HEK293 (cell line): Measurements from ENCODE around the gene FKBP5.
A peak's percentile ranks its signal among the peaks of the same experiment; 100 is the strongest.

Source experiments
- BCL11B ChIP-seq: fragments of 450-650 bp; formaldehyde crosslinking; IDR thresholded peaks from 2 replicates; pipeline ENCODE4 v1.5.1; 2016; ENCODE audit warnings: low read depth, missing biosample characterization, missing genetic modification characterization
- CTCF ChIP-seq: fragments of 450-650 bp; formaldehyde crosslinking; IDR thresholded peaks from 2 replicates; pipeline ENCODE4 v1.5.1; 2016; ENCODE audit warnings: missing biosample characterization, missing genetic modification characterization
- FEZF1 ChIP-seq: fragments of 450-650 bp; formaldehyde crosslinking; IDR thresholded peaks from 2 replicates; pipeline ENCODE4 v1.5.1; 2016; ENCODE audit warnings: missing biosample characterization, missing genetic modification characterization
- HOXA7 ChIP-seq: sonication (generic); formaldehyde crosslinking; IDR thresholded peaks from 2 replicates; pipeline ENCODE4 v1.8.1; 2022; ENCODE audit warnings: missing genetic modification reagents, borderline replicate concordance
- KLF17 ChIP-seq: fragments of 450-650 bp; formaldehyde crosslinking; IDR thresholded peaks from 2 replicates; pipeline ENCODE4 v1.5.1; 2016; ENCODE audit warnings: missing biosample characterization, missing genetic modification characterization
- RBAK ChIP-seq: fragments of 450-650 bp; formaldehyde crosslinking; IDR thresholded peaks from 2 replicates; pipeline ENCODE4 v1.5.1; 2016; ENCODE audit warnings: missing biosample characterization, missing genetic modification characterization
- SCRT1 ChIP-seq: fragments of 450-650 bp; formaldehyde crosslinking; IDR thresholded peaks from 2 replicates; pipeline ENCODE4 v1.5.1; 2016; ENCODE audit warnings: missing biosample characterization, missing genetic modification characterization, borderline replicate concordance
- SP2 ChIP-seq: fragments of 450-650 bp; formaldehyde crosslinking; IDR thresholded peaks from 2 replicates; pipeline ENCODE4 v1.5.1; 2016; ENCODE audit warnings: missing biosample characterization, missing genetic modification characterization
- SP7 ChIP-seq: fragments of 450-650 bp; formaldehyde crosslinking; IDR thresholded peaks from 2 replicates; pipeline ENCODE4 v1.5.1; 2016; ENCODE audit warnings: missing biosample characterization, missing genetic modification characterization
- YY2 ChIP-seq: fragments of 450-650 bp; formaldehyde crosslinking; IDR thresholded peaks from 2 replicates; pipeline ENCODE4 v1.5.1; 2016; ENCODE audit warnings: missing biosample characterization, missing genetic modification characterization
- ZBTB48 ChIP-seq: fragments of 450-650 bp; formaldehyde crosslinking; IDR thresholded peaks from 2 replicates; pipeline ENCODE4 v1.5.1; 2016; ENCODE audit warnings: missing biosample characterization, missing genetic modification characterization
- ZEB2 ChIP-seq: fragments of 450-650 bp; formaldehyde crosslinking; IDR thresholded peaks from 2 replicates; pipeline ENCODE4 v1.5.1; 2016; ENCODE audit warnings: missing biosample characterization, missing genetic modification characterization
- ZFP41 ChIP-seq: fragments of 450-650 bp; formaldehyde crosslinking; IDR thresholded peaks from 2 replicates; pipeline ENCODE4 v1.5.1; 2016; ENCODE audit warnings: missing biosample characterization, missing genetic modification characterization, borderline replicate concordance
- ZIC2 ChIP-seq: fragments of 450-650 bp; formaldehyde crosslinking; IDR thresholded peaks from 2 replicates; pipeline ENCODE4 v1.5.1; 2016; ENCODE audit warnings: missing biosample characterization, missing genetic modification characterization
- ZNF10 ChIP-seq: fragments of 450-650 bp; formaldehyde crosslinking; IDR thresholded peaks from 2 replicates; pipeline ENCODE4 v1.5.1; 2017; ENCODE audit warnings: missing biosample characterization, missing genetic modification characterization
- ZNF121 ChIP-seq: fragments of 450-650 bp; formaldehyde crosslinking; IDR thresholded peaks from 2 replicates; pipeline ENCODE4 v1.5.1; 2016; ENCODE audit warnings: missing biosample characterization, missing genetic modification characterization
- ZNF146 ChIP-seq: fragments of 450-650 bp; formaldehyde crosslinking; IDR thresholded peaks from 2 replicates; pipeline ENCODE4 v1.5.1; 2016; ENCODE audit warnings: missing biosample characterization, missing genetic modification characterization
- ZNF169 ChIP-seq: fragments of 450-650 bp; formaldehyde crosslinking; IDR thresholded peaks from 2 replicates; pipeline ENCODE4 v1.5.1; 2016; ENCODE audit warnings: missing biosample characterization, missing genetic modification characterization
- ZNF18 ChIP-seq: fragments of 450-650 bp; formaldehyde crosslinking; IDR thresholded peaks from 2 replicates; pipeline ENCODE4 v1.5.1; 2016; ENCODE audit warnings: missing biosample characterization, missing genetic modification characterization
- ZNF223 ChIP-seq: fragments of 450-650 bp; formaldehyde crosslinking; IDR thresholded peaks from 2 replicates; pipeline ENCODE4 v1.5.1; 2016; ENCODE audit warnings: missing biosample characterization, missing genetic modification characterization
- ZNF394 ChIP-seq: fragments of 450-650 bp; formaldehyde crosslinking; IDR thresholded peaks from 2 replicates; pipeline ENCODE4 v1.5.1; 2016; ENCODE audit warnings: missing biosample characterization, missing genetic modification characterization, mild to moderate bottlenecking, moderate library complexity, borderline replicate concordance
- ZNF585B ChIP-seq: fragments of 450-650 bp; formaldehyde crosslinking; IDR thresholded peaks from 2 replicates; pipeline ENCODE4 v1.5.1; 2016; ENCODE audit warnings: missing biosample characterization, missing genetic modification characterization
- ZNF639 ChIP-seq: fragments of 450-650 bp; formaldehyde crosslinking; IDR thresholded peaks from 2 replicates; pipeline ENCODE4 v1.5.1; 2016; ENCODE audit warnings: missing biosample characterization, missing genetic modification characterization
- ZNF792 ChIP-seq: fragments of 450-650 bp; formaldehyde crosslinking; IDR thresholded peaks from 2 replicates; pipeline ENCODE4 v1.5.1; 2016; ENCODE audit warnings: missing biosample characterization, missing genetic modification characterization
- ZSCAN16 ChIP-seq: fragments of 450-650 bp; formaldehyde crosslinking; IDR thresholded peaks from 2 replicates; pipeline ENCODE4 v1.5.1; 2016; ENCODE audit warnings: missing biosample characterization, missing genetic modification characterization
- ZXDB ChIP-seq: fragments of 450-650 bp; formaldehyde crosslinking; IDR thresholded peaks from 2 replicates; pipeline ENCODE4 v1.5.1; 2016; ENCODE audit warnings: missing biosample characterization, missing genetic modification characterization
- TF ChIP-seq, protein P1 (sequence below): fragments of 450-650 bp; formaldehyde crosslinking; IDR thresholded peaks from 2 replicates; pipeline ENCODE4 v1.5.1; 2016; ENCODE audit warnings: missing biosample characterization, missing genetic modification characterization
- TF ChIP-seq, protein P2 (sequence below): fragments of 450-650 bp; formaldehyde crosslinking; IDR thresholded peaks from 2 replicates; pipeline ENCODE4 v1.5.1; 2016; ENCODE audit warnings: missing biosample characterization, missing genetic modification characterization
- TF ChIP-seq, protein P3 (sequence below): fragments of 450-650 bp; formaldehyde crosslinking; IDR thresholded peaks from 2 replicates; pipeline ENCODE4 v1.5.1; 2017; ENCODE audit warnings: missing biosample characterization, missing genetic modification characterization

The FKBP5 gene

DNA sequence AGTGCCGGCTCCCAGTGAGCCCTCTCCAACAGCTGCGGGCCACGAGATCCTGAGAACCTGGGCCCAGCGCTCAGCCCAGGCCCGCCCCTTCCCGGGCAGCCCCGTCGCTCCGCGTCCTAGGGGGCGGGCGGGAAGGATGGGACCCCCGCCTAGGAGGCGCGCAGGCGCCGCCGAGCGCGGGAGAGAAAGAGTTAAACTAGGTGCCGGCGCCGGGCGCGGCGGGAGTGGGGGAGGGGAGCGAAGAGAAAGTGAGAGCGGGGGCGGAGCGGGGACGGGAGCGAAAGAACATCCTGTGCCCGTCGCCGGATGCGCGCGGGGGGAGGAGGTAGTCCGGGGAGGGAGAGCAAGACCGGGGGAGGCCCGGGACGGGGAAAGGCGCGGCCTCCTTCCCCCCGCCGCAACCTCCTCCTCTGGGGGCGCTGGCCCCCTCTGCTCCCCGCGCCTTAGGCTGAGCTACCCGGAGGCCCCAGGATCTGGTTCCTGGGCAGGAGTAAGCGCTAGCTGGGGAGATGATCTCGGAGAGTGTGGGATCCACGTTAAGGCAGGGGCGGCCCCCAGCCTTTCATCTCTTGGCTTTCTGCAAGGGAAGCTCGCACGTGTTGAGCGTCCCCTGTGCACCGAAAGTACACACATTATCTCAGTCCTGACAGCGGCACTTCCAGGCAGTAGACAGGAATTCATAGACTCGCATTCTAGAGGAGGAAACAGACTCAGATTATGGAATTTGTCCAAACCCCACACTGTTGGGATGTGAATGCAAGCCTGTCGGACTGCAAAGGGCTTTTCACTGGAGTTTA lies 43.2 kb upstream of the FKBP5 start (continued):
- TF ChIP-seq KLF17 (tag by site-specific recombination) (peak; percentile 94), ZNF169 (tag by site-specific recombination) (no peak), ZEB2 (tag by site-specific recombination) (peak; percentile 97), ZIC2 (tag by site-specific recombination) (peak; percentile 95), BCL11B (peak; percentile 60; the same call in 1 of the 2 replicates), FEZF1 (peak; percentile 65), HOXA7 (no peak), SP2 (tag by site-specific recombination) (peak; percentile 84), ZNF223 (tag by site-specific recombination) (no peak; the same call in 1 of the 2 replicates), ZSCAN16 (tag by site-specific recombination) (peak; percentile 11; the same call in 1 of the 2 replicates), SP7 (tag by site-specific recombination) (peak; percentile 91), ZNF792 (tag by site-specific recombination) (0 out of 2 replicates have a peak, but pooled peaks have one; percentile 18), ZXDB (peak; percentile 98), ZNF585B (tag by site-specific recombination) (no peak), SCRT1 (peak; percentile 61; the same call in 1 of the 2 replicates), ZNF18 (tag by site-specific recombination) (peak; percentile 60; the same call in 1 of the 2 replicates), ZNF146 (tag by site-specific recombination) (no peak), ZNF10 (tag by site-specific recombination) (peak; percentile 96), ZNF394 (tag by site-specific recombination) (peak; percentile 54), CTCF (tag by site-specific recombination) (peak; percentile 88), ZFP41 (no peak), ZBTB48 (tag by site-specific recombination) (peak; percentile 93), ZNF121 (tag by site-specific recombination) (peak; percentile 51; the same call in 1 of the 2 replicates), RBAK (no peak), ZNF639 (peak; percentile 68), YY2 (tag by site-specific recombination) (no peak)
- TF ChIP-seq, protein P1, sequence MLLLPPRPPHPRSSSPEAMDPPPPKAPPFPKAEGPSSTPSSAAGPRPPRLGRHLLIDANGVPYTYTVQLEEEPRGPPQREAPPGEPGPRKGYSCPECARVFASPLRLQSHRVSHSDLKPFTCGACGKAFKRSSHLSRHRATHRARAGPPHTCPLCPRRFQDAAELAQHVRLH: 0 out of 2 replicates have a peak, but pooled peaks have one; percentile 33
- TF ChIP-seq, protein P2, sequence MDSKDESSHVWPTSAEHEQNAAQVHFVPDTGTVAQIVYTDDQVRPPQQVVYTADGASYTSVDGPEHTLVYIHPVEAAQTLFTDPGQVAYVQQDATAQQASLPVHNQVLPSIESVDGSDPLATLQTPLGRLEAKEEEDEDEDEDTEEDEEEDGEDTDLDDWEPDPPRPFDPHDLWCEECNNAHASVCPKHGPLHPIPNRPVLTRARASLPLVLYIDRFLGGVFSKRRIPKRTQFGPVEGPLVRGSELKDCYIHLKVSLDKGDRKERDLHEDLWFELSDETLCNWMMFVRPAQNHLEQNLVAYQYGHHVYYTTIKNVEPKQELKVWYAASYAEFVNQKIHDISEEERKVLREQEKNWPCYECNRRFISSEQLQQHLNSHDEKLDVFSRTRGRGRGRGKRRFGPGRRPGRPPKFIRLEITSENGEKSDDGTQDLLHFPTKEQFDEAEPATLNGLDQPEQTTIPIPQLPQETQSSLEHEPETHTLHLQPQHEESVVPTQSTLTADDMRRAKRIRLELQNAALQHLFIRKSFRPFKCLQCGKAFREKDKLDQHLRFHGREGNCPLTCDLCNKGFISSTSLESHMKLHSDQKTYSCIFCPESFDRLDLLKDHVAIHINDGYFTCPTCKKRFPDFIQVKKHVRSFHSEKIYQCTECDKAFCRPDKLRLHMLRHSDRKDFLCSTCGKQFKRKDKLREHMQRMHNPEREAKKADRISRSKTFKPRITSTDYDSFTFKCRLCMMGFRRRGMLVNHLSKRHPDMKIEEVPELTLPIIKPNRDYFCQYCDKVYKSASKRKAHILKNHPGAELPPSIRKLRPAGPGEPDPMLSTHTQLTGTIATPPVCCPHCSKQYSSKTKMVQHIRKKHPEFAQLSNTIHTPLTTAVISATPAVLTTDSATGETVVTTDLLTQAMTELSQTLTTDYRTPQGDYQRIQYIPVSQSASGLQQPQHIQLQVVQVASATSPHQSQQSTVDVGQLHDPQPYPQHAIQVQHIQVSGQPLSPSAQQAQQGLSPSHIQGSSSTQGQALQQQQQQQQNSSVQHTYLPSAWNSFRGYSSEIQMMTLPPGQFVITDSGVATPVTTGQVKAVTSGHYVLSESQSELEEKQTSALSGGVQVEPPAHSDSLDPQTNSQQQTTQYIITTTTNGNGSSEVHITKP: peak; percentile 82
- TF ChIP-seq, protein P3, sequence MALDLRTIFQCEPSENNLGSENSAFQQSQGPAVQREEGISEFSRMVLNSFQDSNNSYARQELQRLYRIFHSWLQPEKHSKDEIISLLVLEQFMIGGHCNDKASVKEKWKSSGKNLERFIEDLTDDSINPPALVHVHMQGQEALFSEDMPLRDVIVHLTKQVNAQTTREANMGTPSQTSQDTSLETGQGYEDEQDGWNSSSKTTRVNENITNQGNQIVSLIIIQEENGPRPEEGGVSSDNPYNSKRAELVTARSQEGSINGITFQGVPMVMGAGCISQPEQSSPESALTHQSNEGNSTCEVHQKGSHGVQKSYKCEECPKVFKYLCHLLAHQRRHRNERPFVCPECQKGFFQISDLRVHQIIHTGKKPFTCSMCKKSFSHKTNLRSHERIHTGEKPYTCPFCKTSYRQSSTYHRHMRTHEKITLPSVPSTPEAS (tag by site-specific recombination): peak; percentile 42; the same call in 1 of the 2 replicates
